ENCODE measurements around the gene PTPRM.

The PTPRM gene

GRCh38 chr18:8238507-8238906, 671.4 kb downstream of the PTPRM start:
- DNase-seq (ENCODE audit: low read depth): no peak

GRCh38 chr18:8241731-8242130, 674.6 kb downstream of the PTPRM start:
- no peak for DNase-seq (ENCODE audit: low read depth)

- DNase-seq (ENCODE audit: low read depth): no peak
Measured at GRCh38 chr18:8242151-8242696, 675.1 kb downstream of the PTPRM start.

GRCh38 chr18:8247700-8248099, 680.6 kb downstream of the PTPRM start:
- no peak for DNase-seq (ENCODE audit: low read depth)

- DNase-seq (ENCODE audit: low read depth): no peak
Measured at GRCh38 chr18:8248576-8248975, 681.5 kb downstream of the PTPRM start.

- DNase-seq (ENCODE audit: low read depth): no peak
Measured at GRCh38 chr18:8249811-8250210, 682.7 kb downstream of the PTPRM start.

- no peak for DNase-seq (ENCODE audit: low read depth)
Measured at GRCh38 chr18:8252371-8252770, 685.3 kb downstream of the PTPRM start.

GRCh38 chr18:8253944-8254343, 686.8 kb downstream of the PTPRM start:
- no peak for DNase-seq (ENCODE audit: low read depth)

- no peak for DNase-seq (ENCODE audit: low read depth)
Measured at GRCh38 chr18:8254654-8255053, 687.5 kb downstream of the PTPRM start.

- DNase-seq (ENCODE audit: low read depth): no peak
Measured at GRCh38 chr18:8257851-8258434, 690.8 kb downstream of the PTPRM start.

GRCh38 chr18:8260319-8260718, 693.2 kb downstream of the PTPRM start:
- DNase-seq (ENCODE audit: low read depth): no peak

- DNase-seq (ENCODE audit: low read depth): no peak
Measured at GRCh38 chr18:8260827-8261226, 693.7 kb downstream of the PTPRM start.

GRCh38 chr18:8261651-8262091, 694.6 kb downstream of the PTPRM start:
- DNase-seq (ENCODE audit: low read depth): no peak

GRCh38 chr18:8262221-8262620, 695.1 kb downstream of the PTPRM start:
- DNase-seq (ENCODE audit: low read depth): no peak

- no peak for DNase-seq (ENCODE audit: low read depth)
Measured at GRCh38 chr18:8264116-8264515, 697.0 kb downstream of the PTPRM start.

GRCh38 chr18:8264861-8265411, 697.8 kb downstream of the PTPRM start:
- no peak for DNase-seq (ENCODE audit: low read depth)

GRCh38 chr18:8272254-8272653, 705.1 kb downstream of the PTPRM start:
- no peak for DNase-seq (ENCODE audit: low read depth)

- no peak for DNase-seq (ENCODE audit: low read depth)
Measured at GRCh38 chr18:8274370-8274769, 707.3 kb downstream of the PTPRM start.

GRCh38 chr18:8276406-8276805, 709.3 kb downstream of the PTPRM start:
- no peak for DNase-seq (ENCODE audit: low read depth)

GRCh38 chr18:8277270-8277669, 710.2 kb downstream of the PTPRM start:
- DNase-seq (ENCODE audit: low read depth): no peak

- DNase-seq (ENCODE audit: low read depth): no peak
Measured at GRCh38 chr18:8279346-8279745, 712.2 kb downstream of the PTPRM start.

GRCh38 chr18:8279781-8280330, 712.7 kb downstream of the PTPRM start:
- no peak for DNase-seq (ENCODE audit: low read depth)

GRCh38 chr18:8283891-8284585, 716.9 kb downstream of the PTPRM start:
- DNase-seq (ENCODE audit: low read depth): no peak
